Stomach (tissue), 9 donors: ENCODE data around the gene AGAP2. TPM values are rescaled to one million over a fixed set of nuclear protein-coding genes. Genes with fewer than 3 reads are reported as not detected.

ENCODE experiments used
- DNase-seq, 2 donors: peaks; one replicate each; pipeline versions ENCODE4 v3.0.0 to v3.0.0-alpha.2; 2013 to 2019
- H3K27ac ChIP-seq, 5 donors: fragments of 200-600 bp in 4 of 5; sonication (generic) in 4 of 5; one replicate each; pipeline ENCODE4 v1.5.1; 2013 to 2019; ENCODE audit warnings: mild to moderate bottlenecking in 1 of 5, moderate library complexity in 1 of 5
- H3K27me3 ChIP-seq, 3 donors: fragments of 200-600 bp; sonication (generic); one replicate each; pipeline ENCODE4 v1.5.1; 2017 to 2019; ENCODE audit warnings: mixed run types in 1 of 3
- H3K36me3 ChIP-seq, 4 donors: fragments of 200-600 bp; sonication (generic); 1 replicate in 3 of 4; 2 replicates in 1 of 4; pipeline ENCODE4 v1.5.1; 2016 to 2019
- H3K4me1 ChIP-seq, 4 donors: fragments of 200-600 bp; sonication (generic); one replicate each; pipeline ENCODE4 v1.5.1; 2016 to 2019
- H3K4me3 ChIP-seq, 4 donors: fragments of 200-600 bp; sonication (generic) in 3 of 4; one replicate each; pipeline ENCODE4 v1.5.1; 2016 to 2019; ENCODE audit warnings: mild to moderate bottlenecking in 1 of 4
- H3K9me3 ChIP-seq, 4 donors: fragments of 200-600 bp; sonication (generic); one replicate each; pipeline ENCODE4 v1.5.1; 2016 to 2019
- CTCF ChIP-seq, 7 experiments: fragments of 450-650 bp in 4 of 7; fragments of 200-600 bp in 3 of 7; sonication (generic) in 3 of 7; IDR thresholded peaks; one replicate each; pipeline ENCODE4 v1.5.1; 2016 to 2019; ENCODE audit warnings: antibody characterized with exemption in 7 of 7, control low read depth in 2 of 7, mild to moderate bottlenecking in 1 of 7
- EP300 ChIP-seq: sonication (generic); formaldehyde crosslinking; IDR thresholded peaks from one replicate; pipeline ENCODE4 v1.6.1; 2017; ENCODE audit warnings: antibody characterized with exemption
- POLR2A ChIP-seq, 4 donors: fragments of 450-650 bp; IDR thresholded peaks; one replicate each; pipeline ENCODE4 v1.6.1; 2016; ENCODE audit warnings: antibody characterized with exemption in 4 of 4, control low read depth in 2 of 4, mild to moderate bottlenecking in 1 of 4, moderate library complexity in 1 of 4
- POLR2AphosphoS5 ChIP-seq, 3 donors: sonication (generic); formaldehyde crosslinking; IDR thresholded peaks; one replicate each; pipeline ENCODE4 v1.6.1; 2016; ENCODE audit warnings: antibody characterized with exemption in 3 of 3
- WGBS, 5 donors: extraction: QIAGEN DNeasy Blood & Tissue Kit in 3 of 5; methylation state at CpG; one replicate each; pipeline versions ENCODE4 v1.1.5 to v1.1.7; 2013 to 2018; 5-methylcytosine and 5-hydroxymethylcytosine counted together
- intact Hi-C: fragments of 100-400 bp; cut with DNase I; formaldehyde crosslinking; loops from one replicate; pipeline ENCODE4 v1.15.1; 2023; ENCODE audit warnings: low total_unique reads
- polyA plus RNA-seq, 3 donors: library from polyadenylated mRNA; stranded (reverse); fragments of 200-250 nt; gene quantifications; one replicate each; pipeline ENCODE4 v1.2.3, GENCODE V29; 2013
- total RNA-seq, 5 donors: library from RNA; depleted of rRNA; stranded (reverse); fragments of >200 nt; gene quantifications; one replicate each; pipeline versions ENCODE4 v1.1.0 to v1.2.3, GENCODE V29; 2014 to 2016
- donor health status: healthy with polysubstance abuse.
- donor health status: Bipolar disorder and iron deficiency.
- donor health status: healthy.

AGAP2 gene
- total and polyA plus RNA-seq, 8 donors = under 0.01 to 5.7 (median 0.68) TPM; not detected in 1

- no peaks in the 10 kb centered on the region for H3K9me3 ChIP-seq
- DNase-seq = peak in 1 of 2 donors; percentile 61
- 15 to 28% (median 18%) methylated on average over 4 to 8 of the region's 8 CpGs for WGBS, 5 donors
- no peak overlapping the region for H3K4me3 ChIP-seq
- H3K27me3 ChIP-seq = peaks cover 16 to 96% (median 59%) of the 10 kb centered on the region in 3 donors
- H3K36me3 ChIP-seq = peaks cover 0 to 39% (median 2%) of the 10 kb centered on the region in 4 donors
- no peak for TF ChIP-seq CTCF (IDR thresholded peaks at IDR 0.05)
- no peak for TF ChIP-seq POLR2A (IDR thresholded peaks at IDR 0.05)
- TF ChIP-seq EP300 = no peak
- no peak for TF ChIP-seq POLR2AphosphoS5 (IDR thresholded peaks at IDR 0.05)
- intact Hi-C loops = no loop called here
- peaks cover 32 to 46% (median 41%) of the 10 kb centered on the region in 4 donors for H3K4me1 ChIP-seq
- no peak overlapping the region for H3K27ac ChIP-seq
These were observed 3.2 kb downstream of the AGAP2 start for GRCh38 chr12:57735198-57735855.

- Histone ChIP-seq H3K27ac (no peak overlapping the region), H3K36me3 (peaks cover 0 to 42% (median 2%) of the 10 kb centered on the region in 4 donors), H3K4me3 (no peak overlapping the region), H3K27me3 (peaks cover 16 to 93% (median 52%) of the 10 kb centered on the region in 3 donors), H3K4me1 (peaks cover 32 to 43% (median 38%) of the 10 kb centered on the region in 4 donors), H3K9me3 (no peaks in the 10 kb centered on the region)
- DNase-seq = no peak
- WGBS, 5 donors = 73 to 83% (median 80%) methylated on average over 4 of the region's 4 CpGs
- intact Hi-C loops = no loop called here
- TF ChIP-seq EP300 (no peak), POLR2A (IDR thresholded peaks at IDR 0.05) (no peak), CTCF (IDR thresholded peaks at IDR 0.05) (no peak), POLR2AphosphoS5 (IDR thresholded peaks at IDR 0.05) (no peak)
These were observed 4.0 kb downstream of the AGAP2 start for GRCh38 chr12:57734591-57734990.

GRCh38 chr12:57733928-57734327 lies 4.6 kb downstream of the AGAP2 start:
- Histone ChIP-seq H3K27ac (no peak overlapping the region), H3K36me3 (peaks cover 0 to 42% (median 2%) of the 10 kb centered on the region in 4 donors), H3K4me1 (peaks cover 28 to 37% (median 36%) of the 10 kb centered on the region in 4 donors), H3K9me3 (no peaks in the 10 kb centered on the region), H3K27me3 (peaks cover 16 to 89% (median 45%) of the 10 kb centered on the region in 3 donors), H3K4me3 (no peak overlapping the region)
- intact Hi-C loops = no loop called here
- DNase-seq = no peak
- 76 to 81% (median 78%) methylated on average over 6 of the region's 6 CpGs for WGBS, 5 donors
- TF ChIP-seq POLR2AphosphoS5 (IDR thresholded peaks at IDR 0.05) (no peak), POLR2A (IDR thresholded peaks at IDR 0.05) (no peak), EP300 (no peak), CTCF (IDR thresholded peaks at IDR 0.05) (no peak)

GRCh38 chr12:57732726-57733593 lies 5.6 kb downstream of the AGAP2 start:
- WGBS, 5 donors = 77 to 81% (median 78%) methylated on average over 8 to 11 of the region's 11 CpGs
- intact Hi-C loops = no loop called here
- H3K27ac ChIP-seq = no peak overlapping the region
- H3K36me3 ChIP-seq = peaks cover 0 to 44% (median 2%) of the 10 kb centered on the region in 4 donors
- peaks cover 18 to 29% (median 26%) of the 10 kb centered on the region in 4 donors for H3K4me1 ChIP-seq
- peaks cover 15 to 88% (median 36%) of the 10 kb centered on the region in 3 donors for H3K27me3 ChIP-seq
- H3K4me3 ChIP-seq = no peak overlapping the region
- H3K9me3 ChIP-seq = no peaks in the 10 kb centered on the region
- TF ChIP-seq POLR2A (IDR thresholded peaks at IDR 0.05) (no peak), POLR2AphosphoS5 (IDR thresholded peaks at IDR 0.05) (no peak), CTCF (IDR thresholded peaks at IDR 0.05) (no peak), EP300 (no peak)
- DNase-seq = no peak
